GM10248 (cell line): Measurements from ENCODE around the gene ARHGAP26.

ENCODE experiments used
- CTCF ChIA-PET: fragments of 300-600 bp; sonication (Branson Sonifier 250); formaldehyde crosslinking; extraction: SDS; loops from one replicate; lab custom pipeline; 2021; ENCODE audit warnings: antibody characterized with exemption; lab: Yijun Ruan, JAX
- POLR2A ChIA-PET: fragments of 350-650 bp; sonication (Branson Sonifier 250); formaldehyde crosslinking; extraction: SDS; loops from one replicate; lab custom pipeline; 2020; ENCODE audit warnings: antibody characterized with exemption; lab: Yijun Ruan, JAX
- DNase-seq: peaks from one replicate; pipeline ENCODE4 v3.0.0; 2012; ENCODE audit errors: extremely low spot score
- TF ChIP-seq, protein P1 (sequence below): IDR thresholded peaks from 2 replicates; pipeline ENCODE4 v1.5.1; 2012; ENCODE audit warnings: mild to moderate bottlenecking, low read depth; ENCODE audit errors: extremely low read depth, missing control alignments, control extremely low read depth

Gene ARHGAP26

DNA sequence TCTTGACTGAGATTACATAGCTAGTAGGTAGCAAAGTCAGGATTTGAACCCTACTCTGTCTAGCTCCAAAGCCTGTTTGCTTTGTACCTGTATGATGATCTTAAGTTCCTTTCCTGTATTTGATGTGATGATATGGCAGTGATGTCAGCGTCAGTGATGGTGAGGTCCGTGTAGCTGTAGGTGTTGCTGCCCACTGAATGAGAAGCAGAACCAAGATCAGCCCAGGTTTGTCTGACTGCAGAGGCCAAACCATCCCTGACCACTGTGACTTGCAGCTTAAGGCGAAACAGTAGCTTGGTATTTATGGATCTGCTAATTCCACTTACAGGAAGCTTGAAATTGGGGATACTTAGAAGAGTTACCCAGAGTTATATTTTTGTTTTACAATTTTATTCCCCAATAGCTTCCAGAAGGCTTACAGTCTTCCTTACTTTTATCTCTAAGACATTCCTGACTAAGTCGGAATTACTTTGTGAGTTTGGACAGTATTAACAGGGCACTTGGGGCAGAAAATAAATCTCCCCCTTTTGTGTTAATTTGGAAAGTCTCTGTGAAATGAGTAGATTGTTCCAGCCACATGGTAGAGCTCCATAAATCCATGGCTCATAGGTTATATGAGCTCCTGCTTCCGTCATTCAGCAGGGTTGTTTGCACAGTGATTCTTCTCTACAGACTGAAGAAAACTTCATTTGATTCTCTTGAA lies 359.9 kb downstream of the ARHGAP26 start:
- ChIA-PET POLR2A (no interaction called here), CTCF (interaction anchor here (0.8 to 12.9 kb wide), 9 partner anchors 8 to 273 kb away, joined by 3 to 170 read pairs (median 4); partner anchors contain the start of gene NR3C1)
- TF ChIP-seq, protein P1, sequence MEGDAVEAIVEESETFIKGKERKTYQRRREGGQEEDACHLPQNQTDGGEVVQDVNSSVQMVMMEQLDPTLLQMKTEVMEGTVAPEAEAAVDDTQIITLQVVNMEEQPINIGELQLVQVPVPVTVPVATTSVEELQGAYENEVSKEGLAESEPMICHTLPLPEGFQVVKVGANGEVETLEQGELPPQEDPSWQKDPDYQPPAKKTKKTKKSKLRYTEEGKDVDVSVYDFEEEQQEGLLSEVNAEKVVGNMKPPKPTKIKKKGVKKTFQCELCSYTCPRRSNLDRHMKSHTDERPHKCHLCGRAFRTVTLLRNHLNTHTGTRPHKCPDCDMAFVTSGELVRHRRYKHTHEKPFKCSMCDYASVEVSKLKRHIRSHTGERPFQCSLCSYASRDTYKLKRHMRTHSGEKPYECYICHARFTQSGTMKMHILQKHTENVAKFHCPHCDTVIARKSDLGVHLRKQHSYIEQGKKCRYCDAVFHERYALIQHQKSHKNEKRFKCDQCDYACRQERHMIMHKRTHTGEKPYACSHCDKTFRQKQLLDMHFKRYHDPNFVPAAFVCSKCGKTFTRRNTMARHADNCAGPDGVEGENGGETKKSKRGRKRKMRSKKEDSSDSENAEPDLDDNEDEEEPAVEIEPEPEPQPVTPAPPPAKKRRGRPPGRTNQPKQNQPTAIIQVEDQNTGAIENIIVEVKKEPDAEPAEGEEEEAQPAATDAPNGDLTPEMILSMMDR = no peak
- DNase-seq = no peak

DNA sequence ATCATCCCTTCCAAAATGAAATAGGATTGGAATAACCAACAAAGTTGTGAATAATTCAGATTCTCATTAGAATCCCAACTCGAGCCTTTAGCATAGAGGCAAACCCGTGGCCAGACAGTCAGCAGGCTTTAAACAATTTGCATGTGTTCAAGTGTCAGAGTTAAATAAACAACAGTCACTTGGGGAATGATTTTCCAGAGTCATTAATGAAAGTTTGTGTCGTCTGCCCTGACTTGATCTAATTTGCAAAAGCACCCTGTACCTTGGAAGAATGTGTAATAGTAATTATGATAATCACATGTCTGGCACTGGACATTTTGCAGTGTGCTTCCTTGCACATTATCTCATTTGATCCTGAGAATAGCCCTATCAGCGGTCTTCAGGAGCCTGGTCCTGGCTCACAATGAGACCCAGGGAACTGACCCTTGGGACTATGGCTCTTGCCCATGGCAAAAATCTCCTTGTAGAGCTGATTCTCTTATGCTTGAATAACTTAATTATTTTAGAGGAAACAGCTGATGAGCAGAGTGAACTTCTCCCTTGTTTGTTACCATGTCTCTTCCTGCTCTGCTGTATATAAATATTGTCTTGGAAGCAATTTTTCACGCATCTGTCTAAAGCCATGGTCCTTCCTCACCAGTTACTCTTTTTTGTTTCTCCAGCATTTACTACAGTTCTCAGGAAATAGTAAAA lies 360.6 kb downstream of the ARHGAP26 start:
- TF ChIP-seq, protein P1 = no peak
- POLR2A ChIA-PET = no interaction called here
- no peak for DNase-seq
- CTCF ChIA-PET = interaction anchor here (0.8 to 12.9 kb wide), 12 partner anchors 10 to 273 kb away, joined by 3 to 170 read pairs (median 4); partner anchors contain the start of gene NR3C1

DNA sequence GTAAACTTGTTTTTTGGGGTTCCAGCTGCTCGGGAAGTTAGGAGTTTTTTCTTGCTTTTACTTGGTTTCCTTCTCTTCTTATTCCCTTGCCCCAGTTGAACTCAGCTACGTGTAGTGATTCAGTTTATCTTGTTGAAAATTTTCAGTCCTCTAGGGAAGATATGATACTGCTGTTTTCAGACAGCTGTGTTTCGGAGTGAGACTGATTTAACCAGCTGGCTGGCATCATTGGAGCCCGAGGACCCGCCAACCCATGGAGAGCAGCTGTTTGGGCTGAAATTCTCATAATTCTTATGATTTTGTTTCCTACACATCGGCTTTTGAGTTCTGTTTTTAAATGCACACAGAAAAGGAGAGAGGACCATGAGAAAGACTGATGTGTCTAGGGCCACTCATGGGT lies 361.8 kb downstream of the ARHGAP26 start:
- POLR2A ChIA-PET = interaction anchor here (1.0 kb wide), 1 partner anchor 20 kb away, joined by 3 read pairs; no protein-coding TSS in a partner anchor

DNA sequence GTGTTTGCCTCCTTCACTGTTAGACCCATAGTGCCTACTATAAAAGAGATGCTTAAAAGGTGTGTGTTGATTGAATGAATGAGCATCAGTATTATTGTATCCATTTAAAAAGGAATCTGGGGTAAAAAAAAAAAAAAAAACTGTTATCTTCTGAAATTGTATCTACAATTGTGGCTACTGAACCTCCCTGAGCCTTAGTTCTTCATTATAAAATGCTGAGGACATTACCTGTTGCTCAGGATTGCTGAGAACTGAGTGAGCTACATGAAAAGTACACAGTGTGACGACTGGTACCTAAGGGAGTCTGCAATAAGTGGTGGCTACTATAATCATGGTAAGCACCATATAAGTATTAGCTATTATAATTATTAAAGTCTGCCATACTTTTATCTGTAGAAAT lies 362.6 kb downstream of the ARHGAP26 start:
- DNase-seq = no peak
- ChIA-PET CTCF (interaction anchor here (1.0 to 12.9 kb wide), 5 partner anchors 14 to 130 kb away, joined by 3 to 170 read pairs (median 5); no protein-coding TSS in a partner anchor), POLR2A (interaction anchor here (0.6 to 1.0 kb wide), 2 partner anchors 20 to 23 kb away, joined by 3 to 4 read pairs; no protein-coding TSS in a partner anchor)
- TF ChIP-seq, protein P1 = no peak

More for the DNA sequence above, 361.8 kb downstream of the ARHGAP26 start:
- TF ChIP-seq, protein P1 = no peak
- CTCF ChIA-PET = interaction anchor here (1.1 to 12.9 kb wide), 5 partner anchors 11 to 130 kb away, joined by 3 to 170 read pairs (median 7); no protein-coding TSS in a partner anchor
- DNase-seq = no peak

DNA sequence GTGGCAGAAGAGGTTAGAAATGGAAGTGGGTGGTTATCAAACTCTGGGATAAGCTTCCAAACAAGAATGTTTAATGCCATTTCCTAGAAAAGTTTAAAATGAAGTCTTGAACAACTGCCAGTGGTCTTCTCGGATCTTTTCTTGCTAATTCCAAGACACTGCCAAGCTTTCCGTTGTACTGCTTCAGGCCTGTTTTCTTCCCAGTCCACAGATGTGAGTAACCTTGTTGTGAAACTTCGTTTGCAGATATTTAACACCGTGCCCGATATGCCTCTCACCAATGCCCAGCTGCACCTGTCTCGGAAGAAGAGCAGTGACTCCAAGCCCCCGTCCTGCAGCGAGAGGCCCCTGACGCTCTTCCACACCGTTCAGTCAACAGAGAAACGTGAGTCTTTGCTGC lies 363.5 kb downstream of the ARHGAP26 start:
- DNase-seq = no peak
- ChIA-PET POLR2A (no interaction called here), CTCF (interaction anchor here (1.0 to 12.9 kb wide), 5 partner anchors 9 to 130 kb away, joined by 3 to 170 read pairs (median 5); no protein-coding TSS in a partner anchor)
- TF ChIP-seq, protein P1 = no peak

DNA sequence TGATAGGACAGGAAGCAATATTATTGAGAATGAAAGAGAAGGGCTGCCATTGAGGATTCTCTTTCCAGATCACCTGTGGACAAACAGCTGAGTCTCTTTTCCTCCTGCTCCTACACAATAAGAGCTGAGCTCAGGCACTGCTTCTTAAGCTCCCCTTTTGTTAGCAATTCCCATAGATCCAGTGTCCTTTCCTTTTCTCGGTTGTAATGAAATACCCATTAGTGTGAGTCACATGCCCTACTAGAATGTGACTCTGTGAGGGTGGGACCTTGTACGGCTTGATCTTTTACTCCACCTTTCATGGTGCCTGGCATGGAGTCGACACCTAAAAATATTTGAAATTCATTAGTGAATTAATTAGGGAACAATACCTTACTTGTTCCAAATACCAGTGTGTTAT lies 364.1 kb downstream of the ARHGAP26 start:
- DNase-seq = no peak
- ChIA-PET POLR2A (no interaction called here), CTCF (interaction anchor here (0.9 to 12.9 kb wide), 6 partner anchors 7 to 131 kb away, joined by 3 to 170 read pairs (median 6); no protein-coding TSS in a partner anchor)
- TF ChIP-seq, protein P1 = no peak
